Activated naive CD8-positive, alpha-beta T cell treated with anti-CD3 and anti-CD28 coated beads, Interleukin-2, amount 50 U/mL, for 24 hours (primary cell): ENCODE results near the gene SH2D4B.

ENCODE experiments used
- ATAC-seq: fragments of 150-1000 bp; cut with Tn5 transposase; one replicate; pipeline ENCODE4 v1.10.0; 2021
- DNase-seq: peaks from one replicate; pipeline ENCODE4 v3.0.0; 2021
- H3K27ac Mint-ChIP-seq: one replicate; pipeline ENCODE4 v1.8.0; 2021; ENCODE audit warnings: mild to moderate bottlenecking, mixed read lengths
- H3K27me3 Mint-ChIP-seq: one replicate; pipeline ENCODE4 v1.8.0; 2021; ENCODE audit warnings: mixed read lengths
- H3K36me3 Mint-ChIP-seq: one replicate; pipeline ENCODE4 v1.8.0; 2021; ENCODE audit warnings: low read depth, mixed read lengths
- H3K4me1 Mint-ChIP-seq: one replicate; pipeline ENCODE4 v1.8.0; 2021; ENCODE audit warnings: mixed read lengths
- H3K4me3 Mint-ChIP-seq: one replicate; pipeline ENCODE4 v1.8.0; 2021; ENCODE audit warnings: mild to moderate bottlenecking, moderate library complexity, mixed read lengths
- H3K9me3 Mint-ChIP-seq: one replicate; pipeline ENCODE4 v1.8.0; 2021; ENCODE audit warnings: mixed read lengths

The SH2D4B gene

DNA sequence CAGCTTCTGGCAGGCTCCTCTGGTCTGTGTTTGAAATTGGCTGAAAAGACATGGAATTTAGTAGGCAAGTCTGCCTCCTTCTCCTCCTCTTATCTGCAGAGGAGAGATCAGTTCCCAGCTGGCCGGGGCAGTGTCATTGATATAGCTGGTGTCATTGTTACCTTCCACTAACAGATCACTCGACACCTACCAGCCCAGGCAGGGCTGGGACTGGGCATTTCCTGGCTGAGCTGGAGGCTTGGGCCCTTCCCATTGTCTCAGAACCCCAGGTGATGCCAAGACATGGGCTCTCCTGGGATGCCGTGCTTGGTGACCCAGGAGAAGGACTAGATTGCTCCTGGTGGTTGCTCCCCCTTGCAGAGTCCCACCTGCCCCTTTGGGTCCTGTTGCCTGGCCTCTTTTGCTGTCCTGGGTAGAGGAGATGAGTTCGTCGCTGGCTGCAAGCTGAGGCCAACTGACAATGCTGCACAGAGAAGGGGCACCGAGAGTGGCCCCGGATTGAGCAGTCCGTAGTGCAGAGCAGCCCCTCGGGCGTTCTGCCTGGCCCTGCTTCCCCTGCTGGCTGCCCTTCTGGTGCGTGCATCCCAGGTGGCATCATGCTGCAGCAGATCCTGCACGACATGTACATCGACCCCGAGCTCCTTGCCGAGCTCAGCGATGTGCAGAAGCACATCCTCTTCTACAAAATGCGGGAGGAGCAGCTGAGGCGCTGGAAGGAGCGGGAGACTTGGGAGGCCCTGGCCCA is at the start of gene SH2D4B:
SH2D4B (plus strand) TSS at position 167 of the 745 bp plus-strand sequence; CDS start at position 597, 430 bp downstream.
- Mint-ChIP-seq H3K36me3 (peaks cover 1% of the 10 kb centered on the region), H3K27ac (peak within 1 kb of the TSS; percentile 72), H3K4me1 (peaks cover 32% of the 10 kb centered on the region), H3K27me3 (no peaks in the 10 kb centered on the region), H3K4me3 (peak within 1 kb of the TSS; percentile 80), H3K9me3 (no peaks in the 10 kb centered on the region)
- ATAC-seq: no peak
- DNase-seq: no peak

DNA sequence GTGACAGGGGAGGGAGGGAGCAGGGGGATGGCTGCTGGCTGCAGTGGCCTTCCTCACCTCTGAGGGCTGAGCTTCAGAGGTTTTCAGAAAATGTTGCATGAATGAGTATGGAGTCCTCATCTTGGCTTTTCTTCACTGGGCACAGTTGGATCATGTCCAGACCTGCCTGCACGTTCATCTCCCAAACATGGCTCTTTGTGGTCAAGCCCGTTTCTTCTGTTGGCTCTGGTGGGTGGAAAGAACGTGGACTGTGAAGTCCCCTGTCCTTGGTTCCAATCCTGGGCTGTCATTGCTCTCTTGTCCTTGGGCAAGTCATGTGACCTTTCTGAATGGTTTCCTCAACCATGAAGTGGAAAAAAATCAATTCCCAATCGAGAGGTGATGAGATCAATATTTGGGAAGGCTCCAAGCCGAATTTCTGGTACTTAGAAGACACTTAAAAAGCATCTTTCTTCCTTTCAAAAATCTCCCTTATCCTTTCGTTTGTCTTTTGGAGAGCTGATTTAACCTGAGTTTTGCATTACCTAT is 49.1 kb upstream of the SH2D4B start:
- no peaks in the 10 kb centered on the region for H3K9me3 Mint-ChIP-seq
- peak overlapping the region; percentile 15 for H3K4me3 Mint-ChIP-seq
- no peaks in the 10 kb centered on the region for H3K27me3 Mint-ChIP-seq
- H3K36me3 Mint-ChIP-seq: peaks cover 47% of the 10 kb centered on the region
- peak overlapping the region; percentile 95 for H3K27ac Mint-ChIP-seq
- DNase-seq (no peak), ATAC-seq (no peak)
- H3K4me1 Mint-ChIP-seq: peaks cover 98% of the 10 kb centered on the region

DNA sequence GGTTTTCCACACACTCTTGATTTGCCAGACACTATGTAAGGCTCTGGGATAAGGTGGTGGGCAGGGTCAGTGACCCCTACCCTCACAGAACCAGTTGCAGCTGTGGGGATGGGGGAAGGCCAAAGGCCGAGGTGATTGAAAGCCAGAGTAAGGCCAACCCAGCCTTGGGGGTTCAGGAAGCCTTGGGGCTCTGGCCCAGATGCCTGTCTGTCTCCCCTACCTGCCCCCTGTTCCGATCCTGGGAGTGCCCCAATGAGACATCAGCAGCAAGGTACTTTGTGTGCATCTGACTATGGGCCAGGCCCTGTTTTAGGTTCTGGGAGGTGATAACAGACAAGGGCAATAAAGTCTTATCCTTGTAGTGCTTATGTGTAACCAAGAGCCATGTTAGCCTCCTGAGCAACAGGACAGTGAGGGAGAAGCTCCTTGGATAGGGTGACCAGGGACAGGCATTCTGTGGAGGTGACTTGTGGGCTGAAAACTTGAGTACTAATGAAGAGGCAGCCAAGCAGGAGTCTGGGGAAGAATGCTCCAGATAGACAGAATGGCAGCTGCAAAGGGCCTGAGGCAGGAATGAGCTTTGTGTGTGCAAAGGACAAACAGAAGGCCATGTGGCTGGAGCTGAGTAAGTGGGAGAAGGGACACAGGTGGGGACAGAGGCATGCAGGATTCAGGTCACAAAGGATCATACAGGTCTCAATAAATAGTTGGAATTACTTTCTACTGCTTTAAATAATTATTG is 48.2 kb upstream of the SH2D4B start:
- H3K27me3 Mint-ChIP-seq: no peaks in the 10 kb centered on the region
- H3K36me3 Mint-ChIP-seq: peaks cover 53% of the 10 kb centered on the region
- peak overlapping the region; percentile 95 for H3K27ac Mint-ChIP-seq
- H3K9me3 Mint-ChIP-seq: no peaks in the 10 kb centered on the region
- no peak overlapping the region for H3K4me3 Mint-ChIP-seq
- H3K4me1 Mint-ChIP-seq: peaks cover 98% of the 10 kb centered on the region
- ATAC-seq (no peak), DNase-seq (no peak)

DNA sequence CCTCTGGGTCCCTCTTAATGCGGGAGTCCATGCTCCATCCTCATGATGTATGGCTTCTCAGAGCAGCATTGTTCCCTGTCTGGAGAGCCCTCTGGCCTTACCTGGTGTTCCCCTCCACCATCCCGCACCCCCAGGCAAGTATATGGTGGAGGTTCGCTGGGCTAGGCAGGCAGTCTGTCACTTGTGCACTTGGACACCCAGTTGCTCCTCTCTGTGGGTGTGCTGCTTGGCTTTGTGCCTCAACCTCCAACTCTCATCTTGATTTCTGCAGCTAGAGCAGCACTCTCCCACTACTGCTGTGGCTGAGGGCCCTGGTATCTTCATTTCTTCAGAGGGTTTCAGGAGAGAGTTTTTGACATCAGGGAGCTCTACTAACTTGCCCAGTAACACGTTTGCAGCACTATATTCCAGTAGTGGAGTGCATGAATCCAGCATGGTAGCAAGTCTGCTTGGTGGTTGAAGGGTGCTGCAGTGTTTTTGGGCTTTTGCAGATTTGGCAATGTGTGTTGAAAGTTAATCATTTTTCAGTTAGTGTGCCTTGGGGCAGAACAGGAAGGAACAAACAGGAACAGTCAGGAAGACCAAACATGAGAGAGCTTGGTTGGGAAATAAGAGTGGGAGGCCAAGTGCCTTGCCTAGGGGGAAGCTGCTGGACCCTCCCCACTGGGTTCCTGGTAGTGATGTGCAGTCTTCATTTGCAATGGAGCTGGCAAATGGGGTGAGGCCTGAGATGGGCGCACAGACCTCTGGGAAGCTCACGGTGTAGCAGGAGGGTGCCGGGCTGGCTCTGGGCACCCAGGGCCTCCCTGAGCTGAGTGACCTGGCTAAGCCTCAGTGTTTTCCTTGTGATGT is 46.2 kb upstream of the SH2D4B start:
- Mint-ChIP-seq H3K4me1 (peaks cover 98% of the 10 kb centered on the region), H3K9me3 (peaks cover 2% of the 10 kb centered on the region), H3K36me3 (peaks cover 67% of the 10 kb centered on the region), H3K4me3 (no peak overlapping the region), H3K27me3 (no peaks in the 10 kb centered on the region), H3K27ac (peak overlapping the region; percentile 69)
- ATAC-seq: no peak
- DNase-seq: no peak

DNA sequence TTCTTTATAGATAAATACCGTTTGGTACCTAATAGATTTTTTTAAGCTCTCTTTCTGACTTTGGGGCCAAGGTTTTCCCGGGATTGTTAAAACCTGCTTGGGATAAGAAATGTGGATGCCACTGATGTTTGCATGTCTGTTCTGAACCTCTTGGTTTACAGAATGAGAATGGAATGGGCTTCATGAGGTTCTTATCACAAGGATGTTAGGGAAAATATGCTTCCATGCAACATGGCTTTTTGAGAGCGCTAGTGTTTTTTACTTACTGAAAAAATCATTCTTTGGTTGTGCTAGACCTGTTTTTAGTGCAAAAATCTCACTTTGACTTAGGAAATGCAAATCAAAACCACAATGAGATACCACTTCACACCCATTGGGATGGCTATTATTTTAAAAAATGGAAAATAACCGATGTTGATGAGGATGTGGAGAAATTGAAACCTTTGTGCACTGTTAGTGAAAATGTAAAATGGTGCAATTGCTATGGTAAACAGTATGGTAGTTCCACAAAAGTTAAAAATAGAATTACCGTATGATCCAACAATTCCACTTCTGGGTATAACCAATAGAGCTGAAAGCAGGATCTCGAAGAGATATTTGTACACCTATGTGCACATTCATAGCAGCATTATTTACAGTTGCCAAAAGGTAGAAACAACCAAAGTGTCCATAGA is 44.7 kb upstream of the SH2D4B start:
- Mint-ChIP-seq H3K4me3 (peak overlapping the region; percentile 58), H3K9me3 (peaks cover 7% of the 10 kb centered on the region), H3K27me3 (no peaks in the 10 kb centered on the region), H3K27ac (peak overlapping the region; percentile 96), H3K4me1 (peaks cover 98% of the 10 kb centered on the region), H3K36me3 (peaks cover 75% of the 10 kb centered on the region)
- ATAC-seq (peak; percentile 48), DNase-seq (no peak)

DNA sequence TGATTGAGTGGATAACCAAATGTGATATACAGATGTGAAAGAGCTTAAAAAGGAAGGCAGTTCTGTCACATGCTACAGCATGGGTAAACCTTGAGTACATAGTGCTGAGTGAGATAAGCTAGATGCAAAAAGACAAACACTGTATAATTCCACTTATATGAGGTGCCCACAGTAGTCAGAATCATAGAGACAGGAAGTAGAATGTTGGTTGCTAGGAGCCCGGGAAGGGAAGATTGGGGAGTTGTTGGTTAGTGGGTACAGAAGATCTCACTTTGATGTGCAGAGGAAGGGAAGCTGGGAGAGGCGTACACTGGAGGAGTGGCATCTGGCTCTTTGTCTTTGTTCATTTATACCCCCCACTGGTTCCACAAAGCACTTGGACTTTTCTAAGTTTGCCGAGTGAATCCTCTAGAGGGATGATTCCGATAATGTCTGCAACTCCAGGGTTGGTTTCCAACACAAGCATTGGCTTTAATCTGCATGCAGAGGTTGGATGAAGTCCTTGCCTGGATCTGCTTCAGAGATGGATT is 44.1 kb upstream of the SH2D4B start:
- no peak for DNase-seq
- Mint-ChIP-seq H3K4me1 (peaks cover 98% of the 10 kb centered on the region), H3K27ac (peak overlapping the region; percentile 96), H3K27me3 (no peaks in the 10 kb centered on the region), H3K9me3 (peaks cover 7% of the 10 kb centered on the region), H3K4me3 (peak overlapping the region; percentile 58), H3K36me3 (peaks cover 75% of the 10 kb centered on the region)
- ATAC-seq: peak; percentile 49

DNA sequence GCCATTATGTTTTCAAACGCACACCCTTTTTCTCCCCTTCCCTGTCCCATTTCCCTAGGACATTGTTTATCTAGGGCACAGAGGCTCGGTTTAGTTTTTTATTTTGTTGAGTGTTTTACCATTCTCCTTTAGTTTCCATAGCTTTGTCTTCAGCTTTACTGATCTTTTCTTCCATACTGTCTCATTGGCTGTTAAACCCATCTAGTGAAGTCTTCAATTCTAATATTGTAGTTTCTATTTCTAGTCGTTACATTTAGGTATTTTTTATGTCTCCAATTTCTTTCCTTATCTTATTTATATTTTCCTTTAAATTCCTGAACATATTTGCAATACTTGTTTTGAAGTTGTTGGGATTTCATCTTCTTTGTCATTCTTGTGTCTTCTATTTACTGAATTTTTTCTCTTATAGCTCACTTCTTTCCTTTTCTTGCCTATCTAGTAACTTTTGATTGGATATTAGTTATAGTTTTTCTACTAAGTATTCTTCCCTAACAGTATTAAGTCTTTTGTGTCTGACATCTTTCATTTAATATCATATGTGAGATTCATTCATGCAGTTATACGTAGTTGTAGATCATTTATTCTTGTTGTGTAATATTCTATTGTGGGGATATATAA is 41.0 kb upstream of the SH2D4B start:
- H3K27me3 Mint-ChIP-seq: no peaks in the 10 kb centered on the region
- H3K27ac Mint-ChIP-seq: peak overlapping the region; percentile 96
- peaks cover 98% of the 10 kb centered on the region for H3K4me1 Mint-ChIP-seq
- DNase-seq: no peak
- H3K4me3 Mint-ChIP-seq: no peak overlapping the region
- peaks cover 46% of the 10 kb centered on the region for H3K36me3 Mint-ChIP-seq
- ATAC-seq: no peak
- H3K9me3 Mint-ChIP-seq: peaks cover 7% of the 10 kb centered on the region

DNA sequence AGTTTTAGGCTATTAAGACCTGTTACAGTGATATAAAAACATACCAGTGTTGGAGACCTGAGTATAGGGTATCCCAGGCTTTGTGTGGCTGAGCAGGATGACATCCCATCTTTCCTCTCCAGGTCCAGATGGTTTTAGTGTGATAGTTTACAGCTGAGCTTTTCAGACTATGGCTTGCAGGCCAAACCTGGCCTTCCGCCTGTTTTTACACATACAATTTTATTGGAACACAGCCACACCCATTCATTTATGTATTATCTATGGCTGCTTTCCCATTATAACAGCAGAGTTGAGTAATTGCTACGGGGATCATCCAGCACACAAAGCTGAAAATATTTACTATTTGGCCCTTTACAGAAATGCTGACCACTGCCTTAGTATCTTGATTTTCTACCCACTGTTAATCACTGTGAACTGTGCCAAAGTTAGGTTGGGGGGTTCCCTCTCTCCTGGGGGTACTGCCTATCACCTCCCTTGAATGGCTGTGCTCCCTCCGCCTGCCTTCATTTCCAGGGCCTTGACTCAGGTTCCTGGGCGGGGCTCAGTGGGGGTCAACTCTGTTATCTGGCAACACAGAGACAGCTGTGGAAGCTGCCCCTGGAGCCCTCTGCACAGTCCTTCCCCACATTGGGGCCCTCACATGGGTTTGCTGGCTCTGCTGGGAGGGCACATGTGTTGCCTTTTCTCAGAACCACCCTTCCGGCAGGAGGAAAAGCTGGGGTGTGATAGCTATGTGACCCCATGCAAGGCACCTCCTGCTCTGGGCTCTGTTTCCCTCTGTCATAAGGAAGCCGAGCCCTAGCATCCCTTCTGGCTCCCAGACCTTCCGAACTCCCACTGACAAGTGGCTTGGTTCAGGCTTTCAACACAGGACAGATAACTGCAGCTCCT is 40.3 kb upstream of the SH2D4B start:
- peaks cover 39% of the 10 kb centered on the region for H3K36me3 Mint-ChIP-seq
- H3K27ac Mint-ChIP-seq: peak overlapping the region; percentile 96
- H3K4me1 Mint-ChIP-seq: peaks cover 98% of the 10 kb centered on the region
- H3K27me3 Mint-ChIP-seq: no peaks in the 10 kb centered on the region
- peak overlapping the region; percentile 54 for H3K4me3 Mint-ChIP-seq
- H3K9me3 Mint-ChIP-seq: peaks cover 7% of the 10 kb centered on the region
- DNase-seq (no peak), ATAC-seq (peak; percentile 3)

DNA sequence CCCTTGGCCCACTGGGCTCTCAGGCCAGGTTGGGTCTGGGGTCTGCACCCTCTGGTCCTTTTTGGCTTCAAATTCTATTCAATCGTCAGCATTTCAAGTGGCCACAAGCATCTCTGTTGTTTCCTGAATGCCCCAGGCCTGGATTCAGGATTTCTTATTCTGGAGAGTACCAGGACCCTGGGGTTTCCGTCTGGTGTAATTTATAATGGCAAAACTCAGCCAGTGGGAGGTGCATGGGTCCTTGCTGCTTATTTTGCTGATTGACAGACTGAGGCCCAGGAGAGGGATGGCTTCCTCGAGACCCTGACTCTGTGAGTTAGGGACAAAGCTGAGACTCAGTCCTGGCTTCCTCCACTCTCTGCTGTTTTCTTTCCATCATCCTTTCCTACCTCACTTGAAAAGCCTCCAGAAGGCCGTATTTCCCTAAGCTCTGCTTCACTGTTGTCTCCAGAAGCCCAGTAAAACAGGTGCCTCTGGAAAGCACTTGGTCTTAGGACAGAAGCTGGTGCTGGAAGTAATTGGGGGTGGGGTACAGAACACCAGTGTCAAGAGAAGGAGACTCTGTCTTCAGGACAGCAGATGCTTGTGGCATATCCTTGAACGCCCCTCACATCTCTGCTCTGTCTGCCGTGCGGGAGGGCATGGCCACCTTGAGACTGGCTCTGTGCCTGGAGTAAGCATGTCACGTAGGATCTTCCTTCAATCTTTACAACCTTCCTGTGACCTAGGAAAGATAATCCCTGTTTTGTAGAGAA is 39.4 kb upstream of the SH2D4B start:
- H3K27ac Mint-ChIP-seq: peak overlapping the region; percentile 96
- peaks cover 100% of the 10 kb centered on the region for H3K4me1 Mint-ChIP-seq
- no peaks in the 10 kb centered on the region for H3K27me3 Mint-ChIP-seq
- peaks cover 35% of the 10 kb centered on the region for H3K36me3 Mint-ChIP-seq
- H3K4me3 Mint-ChIP-seq: peak overlapping the region; percentile 54
- peaks cover 7% of the 10 kb centered on the region for H3K9me3 Mint-ChIP-seq
- no peak for DNase-seq
- peak; percentile 14 for ATAC-seq

DNA sequence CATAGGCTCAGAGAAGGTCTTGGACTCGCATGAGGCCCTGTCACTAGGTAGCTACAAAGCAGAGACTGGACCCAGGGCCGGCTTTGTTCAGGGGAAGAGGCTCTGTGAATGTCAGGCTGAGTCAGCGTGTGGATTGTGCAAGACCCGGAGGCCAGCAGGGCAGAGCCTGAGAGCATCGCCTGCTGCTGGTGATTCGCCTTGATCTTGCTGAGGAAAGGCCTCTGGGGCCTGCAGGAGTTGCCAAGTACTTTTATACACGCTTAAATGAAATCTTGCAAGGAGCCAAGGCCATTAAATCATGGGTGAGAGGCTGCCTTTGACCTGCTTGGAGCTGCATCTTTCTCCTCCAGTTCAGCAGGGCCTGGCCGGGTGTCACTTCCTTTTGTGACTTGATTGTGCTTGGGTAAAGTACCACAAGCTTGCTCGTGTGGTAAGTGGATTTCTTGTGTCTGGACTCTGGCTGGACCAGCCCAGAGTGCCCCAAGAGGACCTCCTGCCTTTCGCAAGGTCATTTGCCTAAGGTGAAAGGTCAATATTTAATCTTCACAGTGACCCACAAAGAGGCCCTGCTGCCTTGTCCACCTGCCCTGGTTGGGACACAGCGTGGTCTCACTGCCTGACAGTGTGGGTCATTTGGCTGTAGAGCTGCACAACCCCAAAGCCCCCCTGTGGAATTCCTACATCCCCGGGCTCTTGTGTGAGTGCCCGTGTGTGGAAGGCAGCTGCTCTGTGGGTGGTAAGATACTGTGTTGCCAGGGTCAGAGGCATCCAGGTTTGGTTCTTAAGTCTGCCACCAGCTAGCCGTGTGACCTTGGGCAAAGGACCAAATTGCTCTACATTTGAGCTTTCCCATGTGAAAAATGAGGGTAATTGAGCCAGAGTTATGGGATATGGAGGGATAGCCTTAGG is 38.6 kb upstream of the SH2D4B start:
- Mint-ChIP-seq H3K4me3 (peak overlapping the region; percentile 54), H3K36me3 (peaks cover 30% of the 10 kb centered on the region), H3K27ac (peak overlapping the region; percentile 96), H3K9me3 (peaks cover 7% of the 10 kb centered on the region), H3K4me1 (peaks cover 100% of the 10 kb centered on the region), H3K27me3 (no peaks in the 10 kb centered on the region)
- DNase-seq: peak; percentile 80
- ATAC-seq: peak; percentile 83

DNA sequence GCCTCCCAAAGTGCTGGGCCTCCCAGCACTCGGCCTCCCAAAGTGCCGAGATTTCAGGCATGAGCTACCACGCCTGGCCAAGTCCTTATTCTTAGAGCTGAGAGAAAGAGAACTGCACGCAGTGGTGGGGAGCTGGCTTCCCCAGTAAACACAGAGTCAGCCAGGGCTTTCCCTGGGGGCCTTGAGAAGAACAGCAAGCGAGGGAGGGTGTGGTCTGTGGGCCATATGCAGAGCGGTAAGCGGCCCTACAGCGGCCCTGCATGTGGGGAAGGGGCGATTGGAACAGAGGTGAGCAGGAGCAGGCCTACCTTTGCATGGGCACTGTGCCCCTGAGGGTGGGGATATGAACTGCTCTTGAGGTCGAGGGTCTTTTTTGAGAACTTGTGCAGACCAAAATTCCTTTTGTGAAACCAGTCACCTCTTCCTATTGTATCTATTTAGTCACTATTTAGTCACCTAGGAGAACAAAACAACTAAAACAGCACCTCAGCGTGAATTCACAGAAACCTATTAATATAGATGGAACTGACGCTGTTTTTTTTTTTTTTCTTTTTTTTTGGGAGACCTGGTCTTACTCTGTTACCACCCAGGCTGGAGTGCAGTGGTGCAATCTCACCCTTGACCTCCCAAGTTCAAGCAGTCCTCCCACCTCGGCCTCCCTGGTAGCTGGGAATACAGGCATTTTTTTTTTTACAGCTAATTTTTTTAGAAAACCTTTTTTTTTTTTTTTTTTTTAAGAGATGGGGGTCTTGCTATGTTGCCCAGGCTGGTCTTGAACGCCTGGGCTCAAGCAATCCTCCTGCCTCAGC is 36.9 kb upstream of the SH2D4B start:
- H3K4me3 Mint-ChIP-seq: peak overlapping the region; percentile 68
- H3K27me3 Mint-ChIP-seq: no peaks in the 10 kb centered on the region
- peaks cover 15% of the 10 kb centered on the region for H3K36me3 Mint-ChIP-seq
- ATAC-seq (peak; percentile 47), DNase-seq (peak; percentile 56)
- H3K4me1 Mint-ChIP-seq: peaks cover 99% of the 10 kb centered on the region
- peak overlapping the region; percentile 96 for H3K27ac Mint-ChIP-seq
- H3K9me3 Mint-ChIP-seq: peaks cover 7% of the 10 kb centered on the region
